ENCODE measurements around the gene STAC2.

STAC2 gene

DNA sequence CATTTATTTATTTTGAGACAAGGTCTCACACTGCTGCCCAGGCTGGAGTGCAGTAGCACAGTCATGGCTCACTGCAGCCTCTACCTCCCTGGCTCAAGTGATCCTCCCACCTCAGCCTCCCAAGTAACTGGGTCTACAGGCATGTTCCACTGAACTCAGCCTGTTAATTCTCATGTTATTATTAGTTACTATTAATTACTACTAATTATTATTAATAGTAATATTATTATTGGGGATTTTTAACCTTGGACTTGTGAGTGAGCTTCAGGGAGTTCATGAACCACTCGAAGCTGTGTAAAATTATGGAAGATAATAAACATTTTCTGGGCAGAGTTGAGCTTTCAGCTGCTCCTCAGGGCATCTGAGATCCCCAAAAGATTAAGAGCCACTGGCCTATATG is 4.6 kb upstream of the STAC2 start:
- H3K4me1 ChIP-seq (ENCODE audit: control insufficient read depth, low read depth, low read length) = peaks cover 12% of the 10 kb centered on the region
- H3K27me3 ChIP-seq (ENCODE audit: control insufficient read depth, insufficient read depth, low read length) = peaks cover 11% of the 10 kb centered on the region
- H3K4me3 ChIP-seq (ENCODE audit: low read length) = no peak overlapping the region
- no peak overlapping the region for H3K27ac ChIP-seq (ENCODE audit: low read length)
- H3K36me3 ChIP-seq (ENCODE audit: control insufficient read depth, low read depth, low read length) = no peaks in the 10 kb centered on the region
- no peaks in the 10 kb centered on the region for H3K9me3 ChIP-seq (ENCODE audit: control insufficient read depth, low read depth, low read length)
- H3K9ac ChIP-seq (ENCODE audit: low read length) = no peak overlapping the region

DNA sequence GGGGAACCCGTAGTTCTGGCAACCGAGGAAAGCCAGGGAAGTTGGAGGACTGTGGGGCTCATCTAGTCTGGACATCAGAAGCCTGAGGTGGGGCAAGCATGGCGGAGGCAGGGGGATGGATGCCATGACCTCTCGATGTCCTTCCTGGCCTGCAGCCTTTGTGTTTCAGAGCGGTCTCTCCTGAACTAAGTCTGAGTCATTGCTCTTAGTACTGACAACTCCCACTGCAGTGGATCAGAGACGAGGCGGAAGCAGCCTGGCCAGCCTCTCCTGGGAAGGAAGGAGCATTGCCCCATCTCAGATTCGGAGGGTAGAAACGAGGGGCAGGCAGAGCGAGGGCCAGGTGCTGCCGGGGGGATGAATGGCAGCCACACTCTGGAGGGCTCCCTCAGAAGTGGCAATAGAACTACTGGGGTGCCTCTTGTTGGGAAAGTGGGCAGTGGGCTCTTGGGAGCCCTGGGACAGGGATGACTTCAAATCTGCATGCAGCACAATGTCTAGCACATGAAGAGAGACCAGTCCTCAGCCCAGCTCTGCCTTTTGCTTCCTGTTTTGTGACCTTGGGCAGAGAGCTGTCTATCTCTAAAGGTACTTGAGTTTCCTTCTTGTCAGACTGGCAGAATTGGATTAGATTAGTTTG is 3.6 kb upstream of the STAC2 start:
- Histone ChIP-seq H3K27me3 (ENCODE audit: control insufficient read depth, insufficient read depth, low read length) (peaks cover 21% of the 10 kb centered on the region), H3K36me3 (ENCODE audit: control insufficient read depth, low read depth, low read length) (no peaks in the 10 kb centered on the region), H3K4me3 (ENCODE audit: low read length) (no peak overlapping the region), H3K9me3 (ENCODE audit: control insufficient read depth, low read depth, low read length) (no peaks in the 10 kb centered on the region), H3K4me1 (ENCODE audit: control insufficient read depth, low read depth, low read length) (peaks cover 13% of the 10 kb centered on the region), H3K27ac (ENCODE audit: low read length) (no peak overlapping the region), H3K9ac (ENCODE audit: low read length) (no peak overlapping the region)

DNA sequence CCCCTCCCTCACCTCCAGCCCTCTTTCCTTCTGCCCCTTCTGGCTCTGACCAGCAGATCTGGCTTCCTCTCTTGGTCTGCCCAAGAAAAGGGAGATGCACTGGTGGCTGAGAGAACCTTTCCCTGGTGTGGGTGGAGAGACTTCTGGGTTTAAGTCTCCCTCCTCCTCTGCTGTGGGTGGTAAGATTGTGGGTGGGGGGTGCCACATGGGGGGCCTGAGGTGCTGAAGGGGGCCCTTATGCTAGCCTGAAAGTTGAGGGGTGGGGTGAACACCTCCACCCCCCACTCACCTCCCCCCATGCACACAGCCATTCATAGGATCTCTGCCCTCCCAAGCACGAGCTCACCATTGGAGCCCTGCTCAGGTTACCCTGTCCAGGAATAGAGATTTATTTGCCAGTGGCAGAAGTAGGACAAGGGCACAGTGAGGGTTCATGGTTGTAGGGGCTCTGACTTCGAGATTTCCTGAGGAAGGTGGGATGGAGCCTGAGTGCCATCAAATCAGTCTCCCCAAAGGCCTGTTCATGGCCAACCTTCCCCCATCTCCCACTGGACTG is 1.7 kb upstream of the STAC2 start:
- Histone ChIP-seq H3K4me1 (ENCODE audit: control insufficient read depth, low read depth, low read length) (peaks cover 23% of the 10 kb centered on the region), H3K4me3 (ENCODE audit: low read length) (no peak overlapping the region), H3K27ac (ENCODE audit: low read length) (no peak overlapping the region), H3K9ac (ENCODE audit: low read length) (no peak overlapping the region), H3K36me3 (ENCODE audit: control insufficient read depth, low read depth, low read length) (no peaks in the 10 kb centered on the region), H3K9me3 (ENCODE audit: control insufficient read depth, low read depth, low read length) (no peaks in the 10 kb centered on the region), H3K27me3 (ENCODE audit: control insufficient read depth, insufficient read depth, low read length) (peaks cover 38% of the 10 kb centered on the region)

DNA sequence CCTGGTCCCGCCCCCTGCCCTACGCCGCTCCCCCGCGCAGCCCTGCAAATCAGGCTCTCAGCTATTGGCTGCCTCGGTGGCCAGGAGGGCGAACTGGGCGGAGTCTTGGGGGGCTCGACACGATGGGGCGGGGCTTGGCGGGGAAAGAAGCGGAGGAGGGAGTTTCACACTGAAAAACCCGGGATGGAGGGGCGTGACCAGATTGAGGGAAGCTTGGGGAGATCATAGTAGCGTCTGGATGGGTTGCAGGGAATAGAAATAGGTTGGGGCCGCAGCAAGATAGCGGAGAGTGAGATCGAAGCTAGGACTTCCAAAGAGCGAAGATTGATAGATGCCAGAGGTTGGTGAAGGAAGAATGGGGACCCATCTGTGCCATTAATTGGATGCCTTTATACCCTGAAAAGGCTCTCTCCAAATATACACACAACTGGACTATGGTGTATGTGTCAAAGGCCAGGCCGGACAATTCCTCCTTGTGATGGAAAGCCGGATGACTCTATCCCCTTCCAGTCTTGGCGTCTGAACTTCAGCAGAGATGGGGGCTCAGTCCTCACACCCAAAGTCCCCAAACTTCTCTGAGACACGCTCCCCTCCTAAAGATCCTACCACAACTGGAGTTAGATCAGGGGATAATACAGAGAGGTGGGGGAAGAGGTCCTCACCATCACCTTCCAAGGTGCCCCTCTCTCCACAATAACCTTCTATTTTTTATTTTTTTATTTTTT is 376 bp upstream of the STAC2 start:
- no peaks in the 10 kb centered on the region for H3K36me3 ChIP-seq (ENCODE audit: control insufficient read depth, low read depth, low read length)
- no peak overlapping the region for H3K27ac ChIP-seq (ENCODE audit: low read length)
- peaks cover 38% of the 10 kb centered on the region for H3K27me3 ChIP-seq (ENCODE audit: control insufficient read depth, insufficient read depth, low read length)
- no peak overlapping the region for H3K9ac ChIP-seq (ENCODE audit: low read length)
- no peaks in the 10 kb centered on the region for H3K9me3 ChIP-seq (ENCODE audit: control insufficient read depth, low read depth, low read length)
- peak overlapping the region; percentile 42 for H3K4me3 ChIP-seq (ENCODE audit: low read length)
- H3K4me1 ChIP-seq (ENCODE audit: control insufficient read depth, low read depth, low read length) = peaks cover 14% of the 10 kb centered on the region

DNA sequence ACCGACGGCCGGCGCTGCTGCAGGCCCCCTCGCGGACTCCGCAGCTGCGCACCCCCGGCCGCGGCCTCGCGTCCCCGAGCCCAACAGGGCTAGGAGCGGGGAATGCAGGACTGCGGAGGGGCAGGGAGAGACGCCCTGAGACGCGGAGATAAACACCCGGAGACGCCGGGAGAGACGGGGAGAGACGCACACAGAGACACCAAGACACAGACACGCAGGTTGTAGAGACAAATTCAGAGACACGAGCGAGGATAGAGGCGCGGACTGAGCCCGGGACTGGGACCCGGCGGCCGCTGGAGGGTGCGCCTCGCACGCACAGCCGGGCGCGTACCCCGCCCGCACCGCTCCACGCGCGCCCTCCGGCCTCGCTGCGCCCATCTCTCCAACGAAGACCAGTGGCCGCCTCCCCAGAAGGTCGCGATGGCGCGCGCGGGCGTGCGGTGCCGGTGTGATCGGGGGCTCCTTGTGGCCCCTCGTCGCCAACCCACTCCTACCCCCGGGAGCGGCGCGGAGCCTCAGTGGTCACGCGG is 902 bp downstream of the STAC2 start:
- H3K27ac ChIP-seq (ENCODE audit: low read length) = no peak overlapping the region
- peak overlapping the region; percentile 56 for H3K4me3 ChIP-seq (ENCODE audit: low read length)
- peaks cover 38% of the 10 kb centered on the region for H3K27me3 ChIP-seq (ENCODE audit: control insufficient read depth, insufficient read depth, low read length)
- no peaks in the 10 kb centered on the region for H3K9me3 ChIP-seq (ENCODE audit: control insufficient read depth, low read depth, low read length)
- peaks cover 14% of the 10 kb centered on the region for H3K4me1 ChIP-seq (ENCODE audit: control insufficient read depth, low read depth, low read length)
- no peaks in the 10 kb centered on the region for H3K36me3 ChIP-seq (ENCODE audit: control insufficient read depth, low read depth, low read length)
- H3K9ac ChIP-seq (ENCODE audit: low read length) = no peak overlapping the region

DNA sequence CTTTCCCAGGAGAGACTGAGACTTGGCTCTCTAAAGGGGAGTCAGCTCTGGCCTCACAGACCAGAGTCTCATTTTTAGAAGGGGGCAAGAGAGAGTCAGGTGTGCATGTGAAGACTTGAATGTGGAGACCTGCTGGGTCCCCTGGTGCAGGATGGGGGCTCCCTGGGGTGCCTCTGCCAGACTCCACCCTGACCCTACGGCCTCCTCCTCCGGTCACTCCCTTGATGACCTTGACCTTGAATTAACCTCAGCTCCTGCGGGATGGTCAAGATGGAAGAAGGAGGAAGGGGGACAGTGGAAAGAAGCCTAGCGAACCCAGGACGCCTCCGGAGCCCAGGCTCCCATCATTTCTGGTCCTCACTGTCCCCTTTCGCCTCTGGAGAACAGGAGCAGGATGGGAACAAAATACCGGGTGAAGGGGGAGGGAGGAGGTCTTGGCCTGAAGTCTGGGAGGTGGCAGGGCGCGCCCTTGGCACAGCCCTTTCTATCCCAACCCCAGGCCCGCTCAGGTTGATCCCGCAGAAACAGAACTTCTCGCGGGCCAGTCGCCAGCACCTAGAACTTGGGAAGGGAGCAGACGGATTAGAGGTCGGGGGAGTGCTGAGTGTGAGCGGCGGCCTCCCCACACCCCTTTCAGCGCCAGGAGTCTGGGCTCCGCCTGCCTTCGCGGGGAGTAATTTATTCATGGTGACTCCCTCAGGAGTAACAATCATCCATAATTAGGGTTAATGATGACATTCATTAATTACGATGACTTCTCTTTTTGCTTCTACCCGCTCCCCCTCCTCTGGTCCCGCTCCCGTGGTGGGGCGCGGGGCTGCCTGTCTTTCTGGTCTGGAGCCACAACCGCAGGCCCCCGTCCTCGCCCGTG is 1.6 kb downstream of the STAC2 start:
- no peaks in the 10 kb centered on the region for H3K9me3 ChIP-seq (ENCODE audit: control insufficient read depth, low read depth, low read length)
- peak overlapping the region; percentile 56 for H3K4me3 ChIP-seq (ENCODE audit: low read length)
- H3K27ac ChIP-seq (ENCODE audit: low read length) = no peak overlapping the region
- H3K9ac ChIP-seq (ENCODE audit: low read length) = no peak overlapping the region
- H3K4me1 ChIP-seq (ENCODE audit: control insufficient read depth, low read depth, low read length) = peaks cover 14% of the 10 kb centered on the region
- no peaks in the 10 kb centered on the region for H3K36me3 ChIP-seq (ENCODE audit: control insufficient read depth, low read depth, low read length)
- peaks cover 42% of the 10 kb centered on the region for H3K27me3 ChIP-seq (ENCODE audit: control insufficient read depth, insufficient read depth, low read length)

DNA sequence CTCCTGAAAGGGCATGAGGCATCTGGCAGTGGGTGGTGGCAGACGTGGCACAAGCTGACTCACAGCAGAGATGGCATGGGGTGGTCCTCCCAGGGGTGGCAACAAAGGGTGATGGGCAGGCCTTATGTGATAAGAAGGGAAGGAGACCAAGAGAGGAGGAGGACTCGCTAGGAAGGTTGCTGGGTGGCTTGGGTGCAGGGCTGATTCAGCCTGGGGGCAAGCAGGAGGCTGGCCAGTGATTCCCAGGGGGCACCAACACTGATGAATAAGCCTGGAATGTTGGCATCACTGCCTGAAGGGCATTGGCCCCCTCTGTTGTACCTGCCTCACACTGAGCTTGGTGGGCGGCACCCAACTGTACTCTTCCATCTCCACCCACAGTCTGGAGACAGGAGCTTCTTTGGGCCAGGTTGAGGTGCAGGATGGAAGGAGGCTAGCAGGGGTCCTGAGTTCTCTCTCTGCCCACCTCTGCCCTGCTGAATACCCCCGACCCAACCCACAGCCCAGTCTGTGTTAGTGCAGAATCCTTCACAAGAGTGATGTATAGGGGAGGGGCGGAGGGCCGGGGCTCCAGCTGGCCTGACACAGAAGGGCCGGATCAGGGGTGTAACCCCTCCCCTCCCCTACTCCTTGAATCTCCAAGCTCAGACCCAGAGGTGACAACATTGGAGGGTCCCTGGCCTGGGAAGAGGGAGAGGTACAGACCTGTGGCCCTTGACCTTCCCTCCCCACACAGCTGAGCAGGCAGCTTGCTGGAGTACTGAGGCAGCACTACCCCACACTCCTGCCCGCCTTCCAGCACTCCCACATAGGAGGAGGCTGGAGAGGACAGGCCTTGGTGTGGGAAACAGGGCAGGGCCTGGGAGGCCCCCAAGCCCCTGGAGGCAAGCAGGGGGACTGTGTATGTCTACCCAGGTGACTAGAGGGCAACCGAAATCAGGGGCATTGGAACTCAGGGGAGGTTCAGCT is 2.6 kb downstream of the STAC2 start:
- H3K4me1 ChIP-seq (ENCODE audit: control insufficient read depth, low read depth, low read length) = peaks cover 14% of the 10 kb centered on the region
- no peak overlapping the region for H3K4me3 ChIP-seq (ENCODE audit: low read length)
- no peak overlapping the region for H3K9ac ChIP-seq (ENCODE audit: low read length)
- no peaks in the 10 kb centered on the region for H3K36me3 ChIP-seq (ENCODE audit: control insufficient read depth, low read depth, low read length)
- H3K9me3 ChIP-seq (ENCODE audit: control insufficient read depth, low read depth, low read length) = no peaks in the 10 kb centered on the region
- H3K27ac ChIP-seq (ENCODE audit: low read length) = no peak overlapping the region
- peaks cover 52% of the 10 kb centered on the region for H3K27me3 ChIP-seq (ENCODE audit: control insufficient read depth, insufficient read depth, low read length)

DNA sequence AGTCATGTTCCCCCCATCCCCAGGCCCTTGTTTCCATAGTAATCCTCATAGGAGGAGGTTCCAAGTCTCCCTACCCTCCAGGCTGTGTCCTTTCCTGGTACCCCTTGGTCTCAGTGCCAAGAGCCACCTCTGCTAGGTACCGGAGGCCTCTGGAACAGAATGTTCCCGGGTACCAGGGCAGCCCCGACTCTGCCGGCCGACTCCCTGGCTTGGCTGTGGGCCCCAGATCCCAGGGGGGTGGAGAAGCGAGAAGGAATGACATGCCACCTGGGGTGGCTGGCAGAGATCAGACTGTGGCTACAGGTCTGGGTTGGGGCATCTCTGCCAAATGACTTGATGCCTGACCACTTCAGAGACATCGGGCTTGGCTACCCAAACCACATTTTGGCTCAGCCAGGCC is 3.6 kb downstream of the STAC2 start:
- Histone ChIP-seq H3K4me3 (ENCODE audit: low read length) (no peak overlapping the region), H3K27me3 (ENCODE audit: control insufficient read depth, insufficient read depth, low read length) (peaks cover 61% of the 10 kb centered on the region), H3K4me1 (ENCODE audit: control insufficient read depth, low read depth, low read length) (peaks cover 14% of the 10 kb centered on the region), H3K27ac (ENCODE audit: low read length) (no peak overlapping the region), H3K9me3 (ENCODE audit: control insufficient read depth, low read depth, low read length) (no peaks in the 10 kb centered on the region), H3K9ac (ENCODE audit: low read length) (no peak overlapping the region), H3K36me3 (ENCODE audit: control insufficient read depth, low read depth, low read length) (no peaks in the 10 kb centered on the region)

DNA sequence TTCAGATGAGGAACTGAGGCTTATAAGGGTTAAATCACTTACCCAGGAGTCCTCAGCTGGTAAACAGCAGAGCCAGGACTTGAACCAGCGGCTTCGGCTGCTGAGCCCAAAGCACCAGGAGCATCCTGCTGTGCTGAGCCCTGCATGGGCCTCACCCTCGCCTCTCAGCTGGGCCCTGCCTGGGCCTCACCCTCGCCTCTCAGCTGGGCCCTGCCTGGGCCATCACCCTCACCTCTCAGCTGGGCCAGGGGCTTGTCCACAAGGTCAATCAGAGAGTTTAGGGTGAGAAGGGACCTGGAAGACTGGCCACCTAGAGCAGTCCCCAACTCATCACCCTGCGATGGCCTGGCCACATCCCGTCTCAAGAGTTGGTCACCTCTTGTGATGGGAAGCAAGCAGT is 4.2 kb downstream of the STAC2 start:
- no peak overlapping the region for H3K27ac ChIP-seq (ENCODE audit: low read length)
- no peak overlapping the region for H3K4me3 ChIP-seq (ENCODE audit: low read length)
- no peak overlapping the region for H3K9ac ChIP-seq (ENCODE audit: low read length)
- no peaks in the 10 kb centered on the region for H3K9me3 ChIP-seq (ENCODE audit: control insufficient read depth, low read depth, low read length)
- H3K4me1 ChIP-seq (ENCODE audit: control insufficient read depth, low read depth, low read length) = peaks cover 14% of the 10 kb centered on the region
- H3K27me3 ChIP-seq (ENCODE audit: control insufficient read depth, insufficient read depth, low read length) = peaks cover 64% of the 10 kb centered on the region
- no peaks in the 10 kb centered on the region for H3K36me3 ChIP-seq (ENCODE audit: control insufficient read depth, low read depth, low read length)

DNA sequence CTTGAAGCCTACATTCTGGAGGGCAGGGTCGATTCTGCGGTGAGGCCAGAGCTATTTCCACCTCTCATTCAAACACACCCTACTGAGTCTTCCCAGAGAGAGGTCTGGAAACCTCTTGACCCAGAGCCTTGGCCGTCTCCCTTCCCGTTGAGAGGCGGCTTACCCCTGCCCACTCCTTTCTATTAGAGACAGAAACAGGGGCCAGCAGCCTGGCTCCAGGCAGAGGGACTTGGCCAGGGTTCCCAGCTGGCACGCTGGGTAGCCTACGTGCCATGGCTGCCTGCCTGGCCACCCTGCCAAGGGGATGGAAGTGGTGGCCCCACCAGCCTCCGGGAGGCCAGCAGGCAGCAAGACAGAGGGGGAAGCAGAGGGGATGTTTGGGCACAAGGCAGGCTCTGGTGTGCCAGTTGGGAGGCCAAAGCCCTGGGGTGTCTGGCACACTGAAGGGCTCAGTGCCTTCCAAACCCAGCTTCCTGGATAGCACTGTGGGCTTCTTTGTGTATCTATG is 6.0 kb downstream of the STAC2 start:
- Histone ChIP-seq H3K27ac (ENCODE audit: low read length) (no peak overlapping the region), H3K4me1 (ENCODE audit: control insufficient read depth, low read depth, low read length) (peaks cover 11% of the 10 kb centered on the region)

More for the DNA sequence above, 6.0 kb downstream of the STAC2 start:
- no peak overlapping the region for H3K9ac ChIP-seq (ENCODE audit: low read length)
- peaks cover 48% of the 10 kb centered on the region for H3K27me3 ChIP-seq (ENCODE audit: control insufficient read depth, insufficient read depth, low read length)
- H3K36me3 ChIP-seq (ENCODE audit: control insufficient read depth, low read depth, low read length) = no peaks in the 10 kb centered on the region
- H3K4me3 ChIP-seq (ENCODE audit: low read length) = no peak overlapping the region
- H3K9me3 ChIP-seq (ENCODE audit: control insufficient read depth, low read depth, low read length) = no peaks in the 10 kb centered on the region
